ENCODE results near the gene SCART1. TPM values are rescaled to one million over a fixed set of nuclear protein-coding genes. Genes with fewer than 3 reads are reported as not detected.

SCART1 gene
- total and polyA plus RNA-seq, 2 donors (not counting 3 experiments of a cell fraction or from before 2014, with no cell fraction given): 0.90 to 1.0 TPM

DNA sequence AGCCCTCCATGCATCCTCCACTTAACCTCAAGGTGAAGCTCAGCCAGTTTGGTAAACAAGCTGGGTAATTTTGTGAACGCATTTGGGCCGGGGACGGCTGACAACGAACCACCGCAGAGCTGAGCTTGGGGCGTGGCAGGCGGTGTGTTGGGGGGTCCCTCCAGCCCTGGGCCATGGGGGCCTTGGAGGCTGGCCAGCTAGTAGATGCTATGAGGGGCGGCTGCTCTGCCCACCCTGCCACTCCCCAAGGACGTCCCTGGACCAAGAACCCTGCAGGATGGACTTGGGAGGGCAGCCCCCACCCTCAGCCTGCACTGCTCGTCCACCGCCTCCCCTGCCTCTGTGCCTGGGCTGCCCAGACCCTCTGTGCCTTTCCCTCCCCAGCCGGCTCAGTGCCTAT, 12.0 kb upstream of the SCART1 start:
- Histone ChIP-seq H3K79me2 (ENCODE audit: control insufficient read depth, insufficient read depth, low read length) (no peaks in the 10 kb centered on the region), H3K9ac (replicated peaks; ENCODE audit: extremely low read depth, insufficient read depth, low read length) (no peak overlapping the region), H3K4me2 (ENCODE audit: insufficient read depth, low read length) (no peak overlapping the region), H3K27ac (ENCODE audit: insufficient read depth, low read depth, low read length) (no peak overlapping the region), H3K4me3 (replicated peaks in 1 of 3; ENCODE audit: insufficient read depth in 1 of 3, low read depth in 1 of 3, low read length in 3 of 3) (no peak overlapping the region), H3K9me1 (replicated peaks; ENCODE audit: control insufficient read depth, extremely low read depth, insufficient read depth, low read length) (no peaks in the 10 kb centered on the region), H3K4me1 (ENCODE audit: control insufficient read depth, extremely low read depth, insufficient read depth, low read length) (no peaks in the 10 kb centered on the region), H4K20me1 (replicated peaks; ENCODE audit: control insufficient read depth, extremely low read depth, insufficient read depth, low read length) (no peaks in the 10 kb centered on the region), H3K36me3 (ENCODE audit: control insufficient read depth in 2 of 2, extremely low read depth in 1 of 2, insufficient read depth in 2 of 2, low read length in 2 of 2) (no peaks in the 10 kb centered on the region), H3K27me3 (ENCODE audit: control insufficient read depth in 2 of 2, insufficient read depth in 2 of 2, low read length in 2 of 2) (no peaks in the 10 kb centered on the region), H2AFZ (ENCODE audit: low read depth, low read length) (no peak overlapping the region), H3K9me3 (replicated peaks; ENCODE audit: control insufficient read depth, insufficient read depth, low read length) (no peaks in the 10 kb centered on the region)
- intact Hi-C loops (cut with micrococcal nuclease) (no loop called here), dilution Hi-C loops (cut with MboI; ENCODE audit: extremely low pct_ligation_motif_present, low sequenced_read_pairs) (no loop called here)
- POLR2A ChIA-PET: no interaction called here
- TF ChIP-seq POLR2A (IDR thresholded peaks at IDR 0.05; ENCODE audit: low read depth, low read length): no peak
- TF ChIP-seq, protein P1, sequence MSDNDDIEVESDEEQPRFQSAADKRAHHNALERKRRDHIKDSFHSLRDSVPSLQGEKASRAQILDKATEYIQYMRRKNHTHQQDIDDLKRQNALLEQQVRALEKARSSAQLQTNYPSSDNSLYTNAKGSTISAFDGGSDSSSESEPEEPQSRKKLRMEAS (IDR thresholded peaks at IDR 0.05; ENCODE audit: insufficient read depth, insufficient read length): no peak
- TF ChIP-seq EZH2 (IDR thresholded peaks at IDR 0.05; ENCODE audit: borderline replicate concordance, low read depth, low read length, severe bottlenecking): no peak
- no peak for TF ChIP-seq FOS (IDR thresholded peaks at IDR 0.05; ENCODE audit: borderline replicate concordance, insufficient read depth, low read length)
- TF ChIP-seq, protein P2, sequence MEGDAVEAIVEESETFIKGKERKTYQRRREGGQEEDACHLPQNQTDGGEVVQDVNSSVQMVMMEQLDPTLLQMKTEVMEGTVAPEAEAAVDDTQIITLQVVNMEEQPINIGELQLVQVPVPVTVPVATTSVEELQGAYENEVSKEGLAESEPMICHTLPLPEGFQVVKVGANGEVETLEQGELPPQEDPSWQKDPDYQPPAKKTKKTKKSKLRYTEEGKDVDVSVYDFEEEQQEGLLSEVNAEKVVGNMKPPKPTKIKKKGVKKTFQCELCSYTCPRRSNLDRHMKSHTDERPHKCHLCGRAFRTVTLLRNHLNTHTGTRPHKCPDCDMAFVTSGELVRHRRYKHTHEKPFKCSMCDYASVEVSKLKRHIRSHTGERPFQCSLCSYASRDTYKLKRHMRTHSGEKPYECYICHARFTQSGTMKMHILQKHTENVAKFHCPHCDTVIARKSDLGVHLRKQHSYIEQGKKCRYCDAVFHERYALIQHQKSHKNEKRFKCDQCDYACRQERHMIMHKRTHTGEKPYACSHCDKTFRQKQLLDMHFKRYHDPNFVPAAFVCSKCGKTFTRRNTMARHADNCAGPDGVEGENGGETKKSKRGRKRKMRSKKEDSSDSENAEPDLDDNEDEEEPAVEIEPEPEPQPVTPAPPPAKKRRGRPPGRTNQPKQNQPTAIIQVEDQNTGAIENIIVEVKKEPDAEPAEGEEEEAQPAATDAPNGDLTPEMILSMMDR (IDR thresholded peaks at IDR 0.05; ENCODE audit: extremely low read depth in 1 of 2, insufficient read depth in 1 of 2, low read depth in 1 of 2, low read length in 2 of 2): no peak
- no peak for TF ChIP-seq POLR2AphosphoS5 (IDR thresholded peaks at IDR 0.05; ENCODE audit: insufficient read depth, low read depth, low read length)
- TF ChIP-seq JUN (IDR thresholded peaks at IDR 0.05; ENCODE audit: borderline replicate concordance, insufficient read depth, insufficient read length, low read depth): no peak
- no peak for TF ChIP-seq MYC (IDR thresholded peaks at IDR 0.05; ENCODE audit: low read depth, low read length)
- TF ChIP-seq GATA2 (IDR thresholded peaks at IDR 0.05; ENCODE audit: insufficient read depth, insufficient read length, low read depth, low read length): no peak
- FAIRE-seq (no peak), DNase-seq (ENCODE audit: low read depth, low spot score) (no peak)
- no TSS peak for BruUV-seq (replicated peaks)
- CTCF ChIA-PET: no interaction called here
